Subcutaneous abdominal adipose tissue (tissue), 5 donors: ENCODE results near the gene BBOF1.
"Not testable (repeated sequence)": the region's sequence is repeated elsewhere in the genome, so short reads cannot be mapped to it uniquely, and the experiment has no call there.

Experiments used
- H3K27ac ChIP-seq: one replicate; pipeline ENCODE4 v1.7.0; 2013; ENCODE audit warnings: low read depth, mild to moderate bottlenecking, inconsistent platforms, low read length, moderate library complexity
- H3K27me3 ChIP-seq, 5 donors: one replicate each; pipeline ENCODE4 v1.7.0; 2013; ENCODE audit warnings: low read length in 5 of 5, inconsistent platforms in 1 of 5; ENCODE audit not compliant: control insufficient read depth in 5 of 5, insufficient read depth in 4 of 5
- H3K36me3 ChIP-seq, 5 donors: one replicate each; pipeline ENCODE4 v1.7.0; 2013; ENCODE audit warnings: low read length in 5 of 5; ENCODE audit not compliant: control insufficient read depth in 5 of 5, insufficient read depth in 5 of 5
- H3K4me1 ChIP-seq, 5 donors: one replicate each; pipeline ENCODE4 v1.7.0; 2013; ENCODE audit warnings: low read length in 5 of 5, mild to moderate bottlenecking in 3 of 5, moderate library complexity in 1 of 5; ENCODE audit not compliant: control insufficient read depth in 5 of 5, insufficient read depth in 5 of 5
- H3K4me3 ChIP-seq, 5 donors: one replicate each; pipeline ENCODE4 v1.7.0; 2013; ENCODE audit warnings: low read length in 5 of 5, low read depth in 1 of 5
- H3K9ac ChIP-seq, 5 donors: one replicate each; pipeline ENCODE4 v1.7.0; 2013; ENCODE audit warnings: low read length in 5 of 5, mild to moderate bottlenecking in 4 of 5, moderate library complexity in 3 of 5
- H3K9me3 ChIP-seq, 5 donors: one replicate each; pipeline ENCODE4 v1.7.0; 2013; ENCODE audit warnings: low read length in 5 of 5; ENCODE audit not compliant: control insufficient read depth in 5 of 5
- donor health status: healthy.
- donor health status: healthy.
- donor health status: healthy.
- donor health status: healthy.
- donor health status: healthy.

BBOF1 gene

DNA sequence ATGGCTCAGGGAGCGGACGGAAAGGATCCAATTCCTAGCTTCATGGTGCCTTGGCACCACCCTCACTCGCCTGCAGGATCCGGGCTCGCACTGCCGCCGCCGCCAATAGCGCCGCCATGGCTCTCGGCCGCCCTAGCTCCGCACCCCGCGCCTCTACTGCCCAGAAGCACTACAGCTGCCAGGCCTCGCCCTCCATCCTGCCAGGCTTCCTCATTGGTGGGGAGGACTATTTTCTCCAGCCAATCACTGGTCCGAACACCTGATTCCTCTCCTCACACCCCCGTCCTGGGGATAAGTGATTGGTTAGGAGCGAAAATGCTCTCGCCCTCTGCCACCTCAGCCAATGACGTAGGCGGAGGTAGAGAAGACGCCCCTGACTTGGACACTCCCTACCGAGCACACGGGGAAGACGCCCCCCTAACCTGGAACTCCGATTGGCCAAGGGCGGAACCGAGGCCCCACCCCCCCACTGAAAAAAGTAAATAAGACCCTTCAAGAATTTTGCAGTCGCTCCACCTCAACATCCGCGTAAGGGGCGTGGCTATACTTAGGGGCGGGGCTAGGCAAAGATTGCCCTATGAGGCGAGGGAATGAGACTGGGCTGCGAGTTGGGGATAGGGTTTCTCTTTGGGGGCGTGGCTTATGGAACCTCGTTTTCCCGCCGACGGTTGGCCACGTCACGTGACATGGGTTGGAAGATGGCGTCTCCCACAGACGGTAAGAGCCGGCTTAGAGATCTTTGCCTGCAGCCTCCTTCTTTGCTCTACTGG is 65.3 kb downstream of the BBOF1 start, which contains the start of the genes ALDH6A1 and LIN52:
ALDH6A1 (minus strand) TSS at position 177 of the 770 bp plus-strand sequence; CDS start at position 118, 59 bp downstream.
LIN52 (plus strand) TSS at position 680 of the 770 bp plus-strand sequence; CDS start at position 699, 19 bp downstream.
- Histone ChIP-seq H3K36me3 (no peaks in the 10 kb centered on the region), H3K9ac (peak within 1 kb of the TSS; percentile 41 to 94 (median 82)), H3K4me1 (peaks cover 0 to 39% (median 33%) of the 10 kb centered on the region in 5 donors), H3K9me3 (no peaks in the 10 kb centered on the region), H3K27ac (peak within 1 kb of the TSS; percentile 74), H3K27me3 (no peaks in the 10 kb centered on the region), H3K4me3 (peak within 1 kb of the TSS; percentile 83 to 98 (median 97))

DNA sequence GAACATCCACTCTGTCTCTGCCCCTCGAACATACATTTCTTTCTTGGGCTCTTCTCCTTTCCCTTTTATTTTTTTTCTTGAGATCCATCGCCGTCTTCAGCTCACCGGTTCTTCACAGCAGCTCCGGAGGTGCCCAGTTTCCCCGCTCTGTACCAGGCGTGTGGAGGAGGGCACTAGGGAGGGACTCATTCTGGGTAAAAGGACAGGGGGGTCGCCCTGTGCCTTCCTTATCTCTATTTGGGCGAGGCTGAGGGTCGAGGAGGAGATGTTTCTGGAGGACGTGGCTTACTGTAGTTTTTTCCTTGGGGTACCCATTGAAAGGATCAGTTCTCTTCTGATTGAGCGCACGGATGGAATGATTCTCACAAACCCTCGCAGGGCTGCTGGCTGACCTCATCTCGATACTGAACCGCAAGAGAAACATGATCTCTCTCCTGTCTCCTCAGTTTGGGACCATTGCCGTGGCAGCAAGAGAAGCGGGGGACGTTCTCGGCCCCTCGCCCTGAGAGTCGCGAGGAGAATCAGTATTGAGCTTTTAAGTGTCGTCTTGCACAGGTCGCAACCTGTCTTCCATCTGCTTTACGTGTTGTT is 66.0 kb downstream of the BBOF1 start:
- Histone ChIP-seq H3K36me3 (no peaks in the 10 kb centered on the region), H3K27me3 (no peaks in the 10 kb centered on the region), H3K27ac (peak overlapping the region; percentile 71), H3K4me3 (peak overlapping the region; percentile 71 to 97 (median 86)), H3K9me3 (no peaks in the 10 kb centered on the region), H3K4me1 (peaks cover 0 to 39% (median 33%) of the 10 kb centered on the region in 5 donors), H3K9ac (peak overlapping the region; percentile 35 to 78 (median 64))

GRCh38 chr14:74085828-74086227 is 66.7 kb downstream of the BBOF1 start:
- Histone ChIP-seq H3K4me1 (peaks cover 0 to 37% (median 29%) of the 10 kb centered on the region in 5 donors), H3K9me3 (no peaks in the 10 kb centered on the region), H3K27ac (no peak overlapping the region), H3K9ac (no peak overlapping the region), H3K27me3 (no peaks in the 10 kb centered on the region), H3K4me3 (peak overlapping the region; percentile 71 to 97 (median 86)), H3K36me3 (peaks cover 0 to 1% (median 0%) of the 10 kb centered on the region in 5 donors)

GRCh38 chr14:74089251-74090020 is 70.3 kb downstream of the BBOF1 start:
- Histone ChIP-seq H3K27ac (no peak overlapping the region), H3K9ac (no peak overlapping the region), H3K36me3 (peaks cover 2 to 17% (median 3%) of the 10 kb centered on the region in 5 donors), H3K27me3 (no peaks in the 10 kb centered on the region), H3K4me3 (no peak overlapping the region), H3K9me3 (no peaks in the 10 kb centered on the region), H3K4me1 (peaks cover 0 to 13% (median 11%) of the 10 kb centered on the region in 5 donors)

- H3K4me3 ChIP-seq = no peak overlapping the region
- H3K9me3 ChIP-seq = no peaks in the 10 kb centered on the region
- no peak overlapping the region for H3K9ac ChIP-seq
- H3K36me3 ChIP-seq = peaks cover 2 to 39% (median 23%) of the 10 kb centered on the region in 5 donors
- H3K27ac ChIP-seq = no peak overlapping the region
- H3K27me3 ChIP-seq = no peaks in the 10 kb centered on the region
- H3K4me1 ChIP-seq = no peaks in the 10 kb centered on the region
Measured at GRCh38 chr14:74105381-74105780, 86.2 kb downstream of the BBOF1 start.

DNA sequence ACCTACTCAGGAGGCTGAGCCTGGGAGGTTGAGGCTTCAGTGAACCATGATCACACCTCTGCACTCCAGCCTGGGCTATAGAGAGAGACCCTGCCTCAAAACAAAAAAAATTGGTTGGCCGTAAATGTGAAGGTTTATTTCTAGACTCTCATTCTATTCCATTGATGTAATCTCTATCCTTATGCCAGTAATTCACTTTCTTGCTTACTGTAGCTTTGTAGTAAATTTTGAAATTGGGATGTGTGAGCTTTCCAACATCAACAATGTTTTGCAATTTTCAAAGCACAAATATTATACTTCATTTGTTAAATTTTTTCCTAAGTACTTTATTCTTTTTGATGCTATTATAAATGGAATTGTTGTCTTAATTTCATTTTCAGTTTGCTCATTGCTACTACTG is 90.2 kb downstream of the BBOF1 start:
- Histone ChIP-seq H3K36me3 (peaks cover 2 to 29% (median 12%) of the 10 kb centered on the region in 5 donors), H3K4me1 (no peaks in the 10 kb centered on the region), H3K9me3 (no peaks in the 10 kb centered on the region), H3K27ac (no peak overlapping the region), H3K4me3 (no peak overlapping the region), H3K9ac (no peak overlapping the region), H3K27me3 (no peaks in the 10 kb centered on the region)

DNA sequence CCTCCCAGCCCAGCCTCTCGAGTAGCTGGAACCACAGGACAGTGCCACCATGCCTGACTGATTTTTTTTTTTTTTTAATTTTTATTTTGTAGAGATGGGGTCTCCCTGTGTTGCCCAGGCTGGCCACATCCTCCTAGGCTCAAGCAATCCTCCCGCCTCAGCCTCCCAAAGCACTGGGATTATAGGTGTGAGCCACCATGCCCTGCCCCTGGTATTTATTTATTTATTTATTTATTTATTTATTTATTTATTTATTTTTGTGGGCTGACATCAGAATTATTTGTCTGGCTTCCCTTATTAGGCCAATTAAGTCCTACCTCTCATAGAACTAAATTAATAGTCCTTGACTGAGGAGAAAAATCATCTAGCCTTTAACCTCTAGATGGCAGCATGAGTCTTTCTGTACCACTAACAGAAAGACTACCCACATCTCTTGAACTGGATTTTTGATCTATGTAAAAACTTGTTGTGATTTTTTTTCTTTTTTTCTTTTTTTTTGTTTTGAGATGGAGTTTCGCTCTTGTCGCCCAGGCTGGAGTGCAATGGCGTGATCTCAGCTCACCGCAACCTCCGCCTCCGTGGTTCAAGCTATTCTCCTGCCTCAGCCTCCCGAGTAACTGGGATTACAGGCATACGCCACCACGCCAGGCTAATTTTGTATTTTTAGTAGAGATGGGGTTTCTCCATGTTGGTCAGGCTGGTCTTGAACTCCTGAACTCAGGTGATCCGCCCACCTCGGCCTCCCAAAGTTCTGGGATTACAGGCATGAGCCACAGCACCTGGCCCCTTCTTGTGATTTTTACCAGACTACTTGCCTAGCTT is 92.5 kb downstream of the BBOF1 start:
- H3K9me3 ChIP-seq = not testable (repeated sequence)

More for the DNA sequence above, 92.5 kb downstream of the BBOF1 start:
- H3K4me1 ChIP-seq, H3K9ac ChIP-seq, H3K27ac ChIP-seq, H3K27me3 ChIP-seq, H3K4me3 ChIP-seq: not testable (repeated sequence)
- H3K36me3 ChIP-seq = peaks cover 2 to 25% (median 12%) of the 10 kb centered on the region in 5 donors
